Fibroblast of peridontal ligament (primary cell): ENCODE measurements around the gene PWWP3B.
"Not testable (repeated sequence)": the region's sequence is repeated elsewhere in the genome, so short reads cannot be mapped to it uniquely, and the experiment has no call there.

Experiments used
- DNase-seq: peaks from one replicate; pipeline ENCODE4 v3.0.0-alpha.2; 2010; ENCODE audit errors: extremely low read depth

Gene PWWP3B

GRCh38 chrX:106168107-106168506, at the start of gene PWWP3B:
TSS of gene PWWP3B (plus strand) at chrX:106168305. CDS start at chrX:106205433, 37,128 bp downstream.
- no peak for DNase-seq

GRCh38 chrX:106139048-106139447, 29.1 kb upstream of the PWWP3B start:
- DNase-seq, result no peak

GRCh38 chrX:106144755-106145639, 23.1 kb upstream of the PWWP3B start:
- no peak for DNase-seq

GRCh38 chrX:106150701-106151100, 17.4 kb upstream of the PWWP3B start:
- DNase-seq, result no peak

GRCh38 chrX:106159861-106160282, 8.2 kb upstream of the PWWP3B start:
- DNase-seq, result no peak

- DNase-seq, result no peak
Measured at GRCh38 chrX:106170318-106170717, 2.2 kb downstream of the PWWP3B start.

- DNase-seq, result no peak
Measured at GRCh38 chrX:106171293-106171820, 3.3 kb downstream of the PWWP3B start.

DNA sequence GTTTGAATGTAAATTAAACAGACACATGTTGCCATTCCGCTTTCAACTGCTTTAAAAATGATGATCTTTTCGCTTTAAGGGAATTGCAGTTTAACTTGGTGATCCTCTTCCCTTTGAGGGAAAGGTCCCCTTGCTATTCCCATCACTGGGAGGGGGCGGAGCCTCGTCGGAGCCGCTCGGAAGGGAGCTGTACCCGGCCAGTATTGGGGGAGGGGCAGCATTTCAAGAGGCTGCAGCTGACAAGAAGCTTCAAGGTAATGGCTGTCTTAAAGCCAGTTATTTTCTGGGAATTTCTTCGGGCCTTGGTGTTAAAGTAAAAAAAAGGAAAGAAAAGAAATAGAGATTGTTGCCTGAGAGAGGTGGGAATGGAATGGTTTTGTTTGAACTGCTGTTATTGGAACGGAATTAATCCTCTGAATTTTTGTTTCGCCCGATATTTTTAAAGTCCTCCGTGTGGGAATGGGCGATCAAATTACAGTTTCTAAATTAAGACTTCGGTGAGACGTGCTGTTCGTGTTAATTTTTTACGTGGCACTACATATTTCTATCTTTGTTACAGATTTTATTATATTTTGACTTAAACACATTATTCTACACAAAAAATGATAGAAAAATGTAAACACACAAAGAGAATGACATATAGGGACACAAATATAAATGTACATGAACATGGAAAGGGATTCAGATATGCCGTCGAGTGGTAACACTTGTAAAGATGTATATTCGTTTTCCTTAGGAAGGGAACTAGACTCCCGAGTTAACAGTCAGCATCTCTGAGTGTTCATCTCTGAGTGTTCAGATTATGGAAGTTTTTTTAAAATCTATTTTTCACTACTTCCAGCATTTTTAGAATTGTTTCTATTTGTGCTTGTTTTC, 9.2 kb downstream of the PWWP3B start:
- DNase-seq, result no peak

- no peak for DNase-seq
Measured at GRCh38 chrX:106177982-106178321, 9.8 kb downstream of the PWWP3B start.

GRCh38 chrX:106178826-106179225, 10.7 kb downstream of the PWWP3B start:
- no peak for DNase-seq

- not testable (repeated sequence) for DNase-seq
Measured at GRCh38 chrX:106183685-106184084, 15.6 kb downstream of the PWWP3B start.

DNA sequence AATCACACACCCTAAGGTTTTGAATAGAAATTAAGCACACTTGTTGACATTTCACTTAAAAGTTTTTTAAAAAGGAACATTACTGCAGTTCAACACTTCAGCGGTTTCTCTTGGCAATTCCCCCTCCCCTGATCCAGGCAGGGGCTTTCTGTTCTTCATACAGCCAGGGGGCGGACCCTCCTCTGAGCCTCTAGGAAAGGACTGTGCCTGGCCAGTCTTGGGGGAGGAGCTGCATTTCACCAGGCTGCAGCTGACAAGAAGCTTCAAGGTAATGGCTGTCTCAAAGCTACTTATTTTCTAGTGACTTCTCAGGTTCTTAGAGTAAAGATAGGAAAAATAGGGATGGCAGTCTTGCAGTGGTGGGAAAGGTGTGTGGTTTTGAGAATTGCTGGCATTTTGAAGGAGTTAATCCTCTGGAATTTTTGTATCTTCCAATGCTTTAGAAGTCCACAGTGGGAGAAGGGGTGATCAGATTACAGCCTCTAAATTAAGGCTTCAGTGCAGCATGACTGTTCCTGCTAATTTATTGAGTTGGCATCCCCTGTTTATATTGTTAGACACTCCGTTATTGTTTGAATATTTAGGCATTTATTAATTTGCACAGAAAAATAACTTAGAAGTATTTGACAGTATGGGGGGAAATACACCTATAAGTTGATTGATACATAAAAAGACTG, 33.5 kb downstream of the PWWP3B start:
- no peak for DNase-seq

- DNase-seq, result no peak
Measured at GRCh38 chrX:106203315-106203714, 35.2 kb downstream of the PWWP3B start.

DNA sequence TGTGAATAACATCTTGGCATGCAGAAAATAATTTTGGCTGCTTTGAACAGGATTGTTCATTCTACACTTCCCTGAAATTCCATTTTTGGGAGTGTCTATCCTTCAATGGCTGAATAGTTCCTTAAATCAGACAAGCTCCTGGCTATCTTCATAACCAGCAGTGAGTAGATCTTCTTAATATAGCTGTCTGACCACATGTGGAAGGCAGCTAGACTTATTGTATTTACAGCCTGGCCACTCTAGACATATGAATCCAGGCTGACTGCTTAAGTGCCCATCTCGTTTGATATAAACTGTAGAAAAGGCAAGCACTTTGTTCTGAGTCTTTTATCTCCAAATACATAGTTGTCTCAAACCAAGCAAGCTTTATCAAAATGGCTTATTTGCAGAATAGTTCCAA, 40.0 kb downstream of the PWWP3B start:
- no peak for DNase-seq
